ENCODE data around the gene OLA1.

The OLA1 gene

DNA sequence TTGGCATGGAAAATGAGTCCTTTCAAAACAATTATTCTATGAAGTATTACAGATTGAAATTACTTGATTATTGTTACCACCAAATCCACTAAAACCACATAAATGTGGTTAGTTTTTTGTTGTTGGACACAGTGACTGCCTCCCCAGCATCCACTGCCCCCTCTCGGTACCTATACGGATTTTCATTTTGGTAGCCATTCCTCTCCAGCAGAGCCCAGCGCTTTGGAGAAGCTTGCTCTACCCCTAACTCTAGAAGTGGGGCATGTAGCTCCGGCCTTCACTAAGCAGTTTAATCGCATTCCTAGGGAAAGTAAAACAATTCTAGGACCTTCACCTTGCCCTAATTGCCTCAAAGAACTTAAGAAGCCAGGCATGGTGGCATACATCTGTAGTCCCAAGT is 24.2 kb downstream of the OLA1 start:
- DNase-seq = no peak

- DNase-seq = no peak
Measured at GRCh38 chr2:174223388-174223787, 24.9 kb downstream of the OLA1 start.

- no peak for DNase-seq
Measured at GRCh38 chr2:174222154-174222553, 26.2 kb downstream of the OLA1 start.

DNA sequence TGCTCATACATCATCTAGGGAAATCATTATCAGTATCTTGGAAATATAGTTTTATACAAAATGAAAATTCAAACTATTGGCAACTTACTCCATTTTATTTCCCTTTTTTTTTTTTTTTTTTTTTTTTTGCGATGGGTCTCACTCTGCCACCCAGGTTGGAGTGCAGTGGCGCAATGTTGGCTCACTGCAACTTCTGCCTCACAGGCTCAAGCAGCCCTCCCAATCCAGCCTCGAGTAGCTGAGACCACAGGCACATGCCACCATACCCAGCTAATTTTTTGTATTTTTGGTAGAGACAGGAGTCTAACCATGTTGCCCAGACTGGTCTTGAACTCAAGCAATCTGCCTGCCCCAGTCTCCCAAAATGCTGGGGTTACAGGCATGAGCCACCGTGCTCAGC is 29.0 kb downstream of the OLA1 start:
- no peak for DNase-seq

GRCh38 chr2:174218773-174219172 is 29.6 kb downstream of the OLA1 start:
- no peak for DNase-seq

GRCh38 chr2:174217869-174218268 is 30.5 kb downstream of the OLA1 start:
- no peak for DNase-seq

DNA sequence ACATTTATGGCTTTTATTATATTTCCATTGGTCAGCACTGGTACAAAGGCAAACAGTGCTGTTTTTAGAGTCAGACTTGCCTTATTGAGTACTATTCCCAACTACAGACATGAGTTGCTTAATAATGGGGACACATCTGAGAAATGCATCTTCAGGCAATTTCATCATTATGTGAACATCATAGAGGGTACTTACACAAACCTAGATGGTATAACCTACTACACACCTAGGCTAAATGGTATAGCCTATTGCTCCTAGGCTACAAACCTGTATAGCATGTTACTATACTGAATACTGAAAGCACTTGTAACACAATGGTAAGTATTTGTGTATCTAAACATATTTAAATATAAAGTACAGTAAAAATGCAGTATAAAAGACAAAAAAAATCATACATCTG is 36.4 kb downstream of the OLA1 start:
- DNase-seq = no peak

DNA sequence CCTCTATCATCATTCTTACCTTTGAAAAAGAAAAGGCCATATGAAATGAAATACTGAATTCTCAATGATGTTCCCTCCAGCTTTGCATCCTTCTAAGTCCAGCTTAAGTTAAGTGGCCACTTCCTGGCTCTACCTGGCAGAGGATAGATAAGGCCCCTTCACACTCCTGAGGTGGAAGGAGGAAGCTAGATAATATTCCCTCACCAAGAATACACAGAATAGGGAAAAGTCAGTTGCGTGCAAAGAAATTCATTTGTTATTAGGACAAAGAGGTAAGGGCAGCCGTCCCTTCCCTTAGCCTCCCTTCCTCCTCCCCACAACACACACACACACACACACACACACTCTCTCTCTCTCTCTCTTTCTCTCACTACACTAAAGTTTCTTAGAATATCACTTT is 37.5 kb downstream of the OLA1 start:
- no peak for DNase-seq

- DNase-seq = no peak
Measured at GRCh38 chr2:174209325-174209724, 39.0 kb downstream of the OLA1 start.

- DNase-seq = no peak
Measured at GRCh38 chr2:174208026-174208425, 40.3 kb downstream of the OLA1 start.

GRCh38 chr2:174205562-174205961 is 42.8 kb downstream of the OLA1 start:
- DNase-seq = no peak

DNA sequence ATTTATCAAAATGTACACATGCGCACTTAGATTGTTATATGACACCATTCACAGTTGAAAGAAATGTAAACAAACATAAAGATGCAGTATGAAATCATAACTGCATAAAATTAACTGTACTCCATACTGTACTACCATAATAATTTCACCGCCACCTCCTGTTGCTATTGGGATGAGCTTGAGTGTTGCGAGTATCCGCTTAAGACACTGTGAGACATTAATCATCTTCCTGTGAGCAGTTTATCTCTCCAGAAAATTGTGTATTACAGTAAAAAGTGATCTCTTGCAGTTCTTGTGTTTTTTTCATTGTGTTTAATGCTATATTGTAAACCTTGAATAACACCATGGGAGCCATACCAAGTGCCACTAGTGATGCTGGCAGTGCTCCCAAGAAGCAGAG is 46.1 kb downstream of the OLA1 start:
- DNase-seq = no peak

DNA sequence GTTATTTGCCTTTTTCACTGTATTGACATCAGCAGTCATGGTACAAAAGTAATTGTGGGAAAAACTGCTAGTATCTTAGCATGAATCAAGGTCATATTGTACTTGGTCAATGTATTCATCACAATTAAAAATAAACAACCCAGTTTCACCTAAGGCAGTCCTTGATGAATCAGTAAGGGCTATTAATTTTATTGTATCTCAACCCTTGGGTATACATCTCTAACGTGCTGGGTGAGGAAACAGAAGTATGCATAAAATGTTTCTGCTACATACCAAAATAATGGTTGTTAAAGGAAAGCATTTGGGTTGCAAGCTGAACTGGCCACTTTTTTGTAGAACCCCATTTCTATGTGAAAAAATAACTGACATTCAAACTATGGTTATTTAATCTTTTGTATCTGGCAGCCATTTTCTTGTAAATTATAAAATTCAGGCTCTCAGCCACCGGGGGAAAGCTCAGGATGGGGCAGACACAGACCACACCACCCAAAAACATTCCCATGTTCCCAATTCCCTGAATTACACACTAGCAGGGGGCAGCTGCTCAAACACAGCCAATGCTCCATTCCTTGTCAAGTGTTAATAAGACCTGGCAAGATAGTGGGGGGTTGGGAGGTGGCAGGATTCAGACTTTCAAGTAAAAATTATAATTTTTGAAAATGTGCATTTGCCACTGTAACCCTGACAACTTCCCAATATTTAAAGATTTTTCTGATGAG is 49.3 kb downstream of the OLA1 start:
- no peak for DNase-seq

DNA sequence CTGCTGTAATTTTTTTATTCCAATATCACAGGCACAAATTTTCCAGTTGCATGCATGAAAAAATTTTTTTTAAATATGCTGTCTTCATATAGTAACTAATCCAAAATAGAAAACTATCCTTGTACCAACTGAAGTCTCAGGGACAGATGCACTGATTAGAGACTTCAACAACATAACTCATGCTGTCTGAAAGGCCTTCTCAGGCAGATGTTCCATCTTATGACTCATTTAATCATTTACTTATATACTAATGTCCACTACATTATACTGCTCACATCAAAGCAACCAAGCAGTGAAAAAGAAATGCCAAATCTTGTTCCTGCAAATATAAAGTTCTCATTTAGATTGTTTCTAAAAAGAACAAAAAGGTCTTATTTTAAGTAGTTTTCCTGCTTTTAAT is 53.1 kb downstream of the OLA1 start:
- DNase-seq = no peak

- no peak for DNase-seq
Measured at GRCh38 chr2:174193737-174194136, 54.6 kb downstream of the OLA1 start.

GRCh38 chr2:174192664-174193063 is 55.7 kb downstream of the OLA1 start:
- no peak for DNase-seq

DNA sequence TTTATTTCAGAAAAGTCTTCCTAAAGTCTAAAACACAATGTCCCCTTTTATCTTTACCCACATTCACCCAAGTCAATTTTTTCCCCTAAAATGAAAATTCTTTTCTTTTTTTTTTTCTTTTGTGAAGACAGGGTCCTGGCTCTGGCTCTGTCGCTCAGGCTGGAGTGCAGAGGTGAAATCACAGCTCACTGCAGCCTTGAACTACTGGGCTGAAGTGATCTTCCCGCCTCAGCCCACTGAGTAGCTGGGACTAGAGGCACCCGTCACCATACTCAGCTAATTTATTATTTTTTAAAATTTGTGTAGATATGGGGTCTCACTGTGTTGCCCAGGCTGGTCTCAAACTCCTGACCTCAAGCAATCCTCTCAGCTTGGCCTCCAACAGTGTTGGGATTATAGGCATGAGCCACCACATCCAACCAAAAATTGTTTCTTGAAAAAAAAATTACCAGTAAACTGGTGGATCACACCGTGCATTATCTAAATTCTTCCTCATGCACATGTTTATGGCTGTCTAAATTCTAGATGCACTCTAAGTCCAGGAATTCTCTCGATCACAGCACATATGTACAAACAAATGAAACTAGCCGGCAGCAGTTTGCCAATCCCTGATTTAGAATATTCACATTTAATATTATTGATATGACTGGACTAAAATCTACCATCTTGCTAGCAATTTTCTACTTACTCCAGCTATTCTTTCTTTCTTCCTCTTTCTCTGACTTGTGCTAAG is 56.8 kb downstream of the OLA1 start:
- no peak for DNase-seq

DNA sequence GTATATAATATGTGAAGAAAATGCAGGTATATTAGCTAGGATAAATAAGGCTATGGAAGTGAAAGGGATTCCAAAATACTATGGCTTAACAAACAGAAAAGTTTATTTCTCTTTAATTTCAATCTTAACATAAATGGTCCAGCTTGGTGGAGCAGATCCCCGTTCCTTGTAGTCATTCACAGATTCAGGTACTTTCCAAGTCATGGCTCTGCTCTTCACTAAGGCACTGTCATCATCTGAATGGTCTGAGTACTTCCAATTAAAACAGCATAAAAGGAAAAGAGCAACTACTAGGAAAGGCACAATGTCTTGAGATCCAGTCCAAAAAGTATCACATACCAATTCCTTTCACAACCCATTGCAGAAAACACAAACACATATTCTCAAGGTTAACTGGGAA is 63.4 kb downstream of the OLA1 start:
- DNase-seq = no peak

DNA sequence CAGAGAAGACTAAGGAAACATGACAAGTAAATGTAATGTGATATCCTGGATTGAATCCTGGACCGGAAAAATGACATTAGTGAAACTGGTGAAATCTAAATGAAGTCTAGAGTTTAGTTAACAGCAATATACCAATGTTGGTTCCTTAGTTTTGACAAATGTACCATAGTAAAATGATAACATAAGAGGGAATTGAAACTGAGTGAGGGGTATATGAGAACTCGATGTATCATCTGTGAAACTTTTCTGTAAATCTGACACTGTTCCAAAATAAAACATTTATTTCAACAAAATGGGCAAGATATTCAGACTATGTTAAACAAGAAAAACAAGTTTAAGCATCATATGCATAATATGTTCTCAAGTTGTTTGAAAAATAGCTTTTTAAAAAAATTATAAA is 63.8 kb downstream of the OLA1 start:
- DNase-seq = no peak

DNA sequence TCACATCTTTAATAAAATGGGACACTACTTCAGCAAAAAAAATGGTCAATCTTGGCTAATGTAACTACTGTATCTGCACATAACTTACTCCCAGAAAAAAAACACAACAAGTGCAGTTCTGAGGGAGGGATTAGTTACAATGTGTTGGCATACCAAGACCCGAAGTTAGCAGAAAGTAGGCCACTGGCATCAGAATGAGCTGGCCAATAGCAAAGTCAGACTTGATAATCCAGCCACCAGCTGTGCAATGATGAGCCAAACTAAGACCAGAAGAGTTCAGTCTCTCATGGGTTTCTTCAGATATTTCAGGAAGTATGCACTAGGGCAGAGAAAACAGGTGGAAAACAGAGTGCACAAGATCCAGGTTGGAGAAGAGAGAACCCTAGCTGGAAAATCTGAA is 65.3 kb downstream of the OLA1 start:
- DNase-seq = no peak

GRCh38 chr2:174181368-174181767 is 67.0 kb downstream of the OLA1 start:
- DNase-seq = no peak

DNA sequence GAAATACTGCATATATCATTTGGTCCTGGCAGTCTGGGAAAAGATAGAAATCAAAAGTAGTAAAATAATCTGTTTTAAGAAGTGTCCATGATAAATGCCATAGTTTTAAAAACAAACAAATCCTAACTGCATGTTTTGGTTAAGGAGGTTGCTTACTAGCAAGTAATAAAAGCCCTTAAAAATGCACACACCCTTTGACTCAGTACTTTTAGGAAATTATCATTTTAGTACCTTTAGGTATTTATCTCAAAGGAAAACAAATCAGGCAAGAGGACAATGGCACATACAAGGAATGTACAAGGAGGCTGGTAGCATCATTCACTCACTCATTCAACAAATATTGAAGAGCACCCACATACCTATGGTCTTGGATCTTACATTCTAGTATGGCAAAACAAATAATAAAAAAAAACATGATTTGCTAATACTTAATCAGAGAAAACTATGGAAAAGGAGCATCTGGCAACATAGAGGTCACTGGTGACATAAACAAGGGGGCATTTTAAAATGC is 67.6 kb downstream of the OLA1 start:
- DNase-seq = no peak

- DNase-seq = no peak
Measured at GRCh38 chr2:174180165-174180724, 68.1 kb downstream of the OLA1 start.

GRCh38 chr2:174177316-174177890 is 70.9 kb downstream of the OLA1 start:
- DNase-seq = no peak
